ENCODE results near the gene ABRACL. TPM values are rescaled to one million over a fixed set of nuclear protein-coding genes. Genes with fewer than 3 reads are reported as not detected.
A peak's percentile ranks its signal among the peaks of the same experiment; 100 is the strongest.

The ABRACL gene
- total and polyA plus RNA-seq, 2 experiments from 2014 or later: 134 to 516 TPM

GRCh38 chr6:139008117-139008516, 20.4 kb upstream of the ABRACL start (continued):
- TF ChIP-seq CTCF (conservative IDR thresholded peaks at IDR 0.05; ENCODE audit: low read depth in 2 of 2): no peak
- no peak for TF ChIP-seq ETS1 (IDR thresholded peaks at IDR 0.05)
- TF ChIP-seq STAT1 (IDR thresholded peaks at IDR 0.05; ENCODE audit: unreplicated experiment): no peak
- TF ChIP-seq CREB1 (CRISPR knock-in tag; IDR thresholded peaks at IDR 0.05; ENCODE audit: low read depth): no peak
- no peak for TF ChIP-seq NANOG (IDR thresholded peaks at IDR 0.05; ENCODE audit: borderline replicate concordance)
- TF ChIP-seq EZH2 (IDR thresholded peaks at IDR 0.05; ENCODE audit: low read depth, unreplicated experiment): no peak
- TF ChIP-seq JUNB (IDR thresholded peaks at IDR 0.05; ENCODE audit: unreplicated experiment): no peak
- no peak for TF ChIP-seq EZH2phosphoT487 (IDR thresholded peaks at IDR 0.05; ENCODE audit: unreplicated experiment)
- no peak for TF ChIP-seq ZNF114 (CRISPR knock-in tag; IDR thresholded peaks at IDR 0.05)
- no peak for TF ChIP-seq REST (IDR thresholded peaks at IDR 0.05; ENCODE audit: unreplicated experiment)

- peak overlapping the region; percentile 8 for H3K4me2 ChIP-seq
- no peaks in the 10 kb centered on the region for H3F3A ChIP-seq (replicated peaks; ENCODE audit: low read depth)
- no peak overlapping the region for H3K4me3 ChIP-seq
- H2AFZ ChIP-seq: peak overlapping the region; percentile 4; the same call in 1 of the 2 replicates
- H3K36me3 Mint-ChIP-seq (ENCODE audit: low read depth): no peaks in the 10 kb centered on the region
- no peaks in the 10 kb centered on the region for H4K20me1 ChIP-seq (replicated peaks; ENCODE audit: insufficient read depth)
- H3K36me3 ChIP-seq (ENCODE audit: insufficient read depth): no peaks in the 10 kb centered on the region
- H3K27ac Mint-ChIP-seq: no peak overlapping the region
- H3K27me3 ChIP-seq (ENCODE audit: insufficient read depth): no peaks in the 10 kb centered on the region
- no peak overlapping the region for H3K4me3 Mint-ChIP-seq
- H3K4me1 Mint-ChIP-seq: peaks cover 20% of the 10 kb centered on the region
- no peak overlapping the region for H3K27ac ChIP-seq (ENCODE audit: low read depth)
- peaks cover 6% of the 10 kb centered on the region for H3K27me3 Mint-ChIP-seq (ENCODE audit: insufficient read depth, low read depth, poor library complexity)
- H3K9me3 Mint-ChIP-seq: no peaks in the 10 kb centered on the region
- ATAC-seq: peak; percentile 73
- H3K79me2 ChIP-seq (replicated peaks; ENCODE audit: insufficient read depth): no peaks in the 10 kb centered on the region
- peaks cover 25% of the 10 kb centered on the region for H3K4me1 ChIP-seq (ENCODE audit: insufficient read depth)
- H3K9me2 ChIP-seq (ENCODE audit: insufficient read depth): peaks cover 5% of the 10 kb centered on the region; the same call in 1 of the 2 replicates
- peak; percentile 33 for DNase-seq (ENCODE audit: low spot score)
- no peak for TF ChIP-seq CREB1 (CRISPR knock-in tag; IDR thresholded peaks at IDR 0.05; ENCODE audit: low read depth)
- TF ChIP-seq ZNF331 (CRISPR knock-in tag; IDR thresholded peaks at IDR 0.05; ENCODE audit: low read depth): no peak
- TF ChIP-seq JUNB (IDR thresholded peaks at IDR 0.05; ENCODE audit: unreplicated experiment): no peak
- no peak for TF ChIP-seq ETS1 (IDR thresholded peaks at IDR 0.05)
- TF ChIP-seq NANOG (IDR thresholded peaks at IDR 0.05; ENCODE audit: borderline replicate concordance): no peak
- TF ChIP-seq POLR2AphosphoS5 (IDR thresholded peaks at IDR 0.05; ENCODE audit: low read depth): no peak
- TF ChIP-seq CTCF (conservative IDR thresholded peaks at IDR 0.05; ENCODE audit: low read depth in 2 of 2): no peak
- TF ChIP-seq STAT1 (IDR thresholded peaks at IDR 0.05; ENCODE audit: unreplicated experiment): no peak
- no peak for TF ChIP-seq EZH2phosphoT487 (IDR thresholded peaks at IDR 0.05; ENCODE audit: unreplicated experiment)
- TF ChIP-seq REST (IDR thresholded peaks at IDR 0.05; ENCODE audit: unreplicated experiment): no peak
Observed at GRCh38 chr6:139010674-139011073, 17.9 kb upstream of the ABRACL start.

Measured in GM23338 (cell line).